CD14-positive monocyte (primary cell): ENCODE measurements around the gene PALS2. TPM values are rescaled to one million over a fixed set of nuclear protein-coding genes. Genes with fewer than 3 reads are reported as not detected.

Experiments
- DNase-seq, 3 donors: peaks; one replicate each; pipeline ENCODE4 v3.0.0-alpha.2; 2011 to 2022
- H2AFZ ChIP-seq: 2 replicates; pipeline ENCODE4 v1.6.0; 2012; ENCODE audit warnings: mild to moderate bottlenecking, low read depth, low read length, inconsistent platforms; ENCODE audit not compliant: insufficient read depth, poor library complexity, severe bottlenecking
- H3K27ac ChIP-seq, 2 donors: 1 replicate in 1 of 2; 2 replicates in 1 of 2; pipeline ENCODE4 v1.5.1; 2012 to 2013; ENCODE audit warnings: low read length in 2 of 2, control low read depth in 1 of 2, inconsistent platforms in 1 of 2, low read depth in 1 of 2, mild to moderate bottlenecking in 1 of 2
- H3K27me3 ChIP-seq, 2 donors: one replicate each; pipeline versions ENCODE4 v1.6.0 to v1.6.1; 2011 to 2013; ENCODE audit warnings: low read length in 2 of 2; ENCODE audit not compliant: control insufficient read depth in 2 of 2, insufficient read depth in 2 of 2
- H3K36me3 ChIP-seq, 2 donors: replicated peaks in 1 of 2; 1 replicate in 1 of 2; 2 replicates in 1 of 2; pipeline versions ENCODE4 v1.5.1 to v1.6.1; 2012 to 2013; ENCODE audit warnings: low read length in 2 of 2, control low read depth in 1 of 2, inconsistent platforms in 1 of 2, mild to moderate bottlenecking in 1 of 2; ENCODE audit not compliant: insufficient read depth in 2 of 2, control insufficient read depth in 1 of 2
- H3K4me1 ChIP-seq, 2 donors: 1 replicate in 1 of 2; 2 replicates in 1 of 2; pipeline versions ENCODE4 v1.5.1 to v1.6.1; 2012 to 2013; ENCODE audit warnings: low read length in 2 of 2, control low read depth in 1 of 2, inconsistent platforms in 1 of 2, mild to moderate bottlenecking in 1 of 2, moderate library complexity in 1 of 2; ENCODE audit not compliant: insufficient read depth in 2 of 2, control insufficient read depth in 1 of 2
- H3K4me2 ChIP-seq: replicated peaks from 2 replicates; pipeline ENCODE3; 2012; ENCODE audit warnings: low read length, moderate library complexity, mild to moderate bottlenecking; ENCODE audit not compliant: poor library complexity, severe bottlenecking; ENCODE audit errors: extremely low read depth
- H3K4me3 ChIP-seq, 3 experiments: fragments of 200-600 bp in 1 of 3; sonication (generic) in 1 of 3; replicated peaks in 1 of 3; 1 replicate in 2 of 3; 2 replicates in 1 of 3; pipeline ENCODE4 v1.5.1; 2011 to 2013; ENCODE audit warnings: low read length in 3 of 3, mild to moderate bottlenecking in 3 of 3, control low read depth in 2 of 3, low read depth in 2 of 3, inconsistent platforms in 1 of 3, moderate library complexity in 1 of 3
- H3K79me2 ChIP-seq: 2 replicates; pipeline ENCODE4 v1.6.0; 2012; ENCODE audit warnings: mild to moderate bottlenecking, control low read depth, inconsistent platforms, low read length, moderate library complexity; ENCODE audit not compliant: insufficient read depth
- H3K9ac ChIP-seq: 2 replicates; pipeline ENCODE4 v1.6.0; 2017; ENCODE audit warnings: low read length, mild to moderate bottlenecking; ENCODE audit not compliant: insufficient read depth, poor library complexity, severe bottlenecking
- H3K9me3 ChIP-seq, 2 donors: replicated peaks in 1 of 2; 1 replicate in 1 of 2; 2 replicates in 1 of 2; pipeline versions ENCODE4 v1.5.1 to v1.6.1; 2012 to 2013; ENCODE audit warnings: low read length in 2 of 2, control low read depth in 1 of 2; ENCODE audit not compliant: control insufficient read depth in 1 of 2, insufficient read depth in 1 of 2
- H4K20me1 ChIP-seq: 2 replicates; pipeline ENCODE4 v1.6.0; 2012; ENCODE audit warnings: mild to moderate bottlenecking, low read length, control low read depth, moderate library complexity; ENCODE audit not compliant: insufficient read depth
- H3K27ac Mint-ChIP-seq, 7 donors: one replicate each; pipeline ENCODE4 v1.8.0; 2020; ENCODE audit warnings: mild to moderate bottlenecking in 7 of 7, mixed read lengths in 7 of 7, moderate library complexity in 6 of 7, inconsistent platforms in 2 of 7
- H3K27me3 Mint-ChIP-seq, 3 donors: one replicate each; pipeline ENCODE4 v1.8.0; 2021 to 2022; ENCODE audit warnings: low read depth in 3 of 3, mild to moderate bottlenecking in 3 of 3, mixed read lengths in 3 of 3, moderate library complexity in 3 of 3, inconsistent platforms in 1 of 3
- H3K36me3 Mint-ChIP-seq, 2 donors: one replicate each; pipeline ENCODE4 v1.8.0; 2020; ENCODE audit warnings: mixed read lengths in 2 of 2, inconsistent platforms in 1 of 2, mild to moderate bottlenecking in 1 of 2
- H3K4me1 Mint-ChIP-seq: one replicate; pipeline ENCODE4 v1.8.0; 2020; ENCODE audit warnings: mild to moderate bottlenecking, mixed read lengths
- H3K4me3 Mint-ChIP-seq, 2 donors: one replicate each; pipeline ENCODE4 v1.8.0; 2020; ENCODE audit warnings: mild to moderate bottlenecking in 2 of 2, mixed read lengths in 2 of 2, moderate library complexity in 1 of 2
- H3K9me3 Mint-ChIP-seq, 7 donors: one replicate each; pipeline ENCODE4 v1.8.0; 2020 to 2022; ENCODE audit warnings: mixed read lengths in 7 of 7, mild to moderate bottlenecking in 6 of 7, moderate library complexity in 6 of 7, inconsistent platforms in 2 of 7
- WGBS: methylation state at CpG from one replicate; pipeline ENCODE4 v1.1.5; 2013; ENCODE audit warnings: missing lambda C conversion rate; ENCODE audit not compliant: insufficient coverage; 5-methylcytosine and 5-hydroxymethylcytosine counted together
- intact Hi-C, 2 donors: fragments of 100-400 bp; cut with micrococcal nuclease; formaldehyde crosslinking; loops; one replicate each; pipeline versions ENCODE4 v1.15.0 to v1.15.1; 2023
- polyA plus RNA-seq, 3 donors: library from polyadenylated mRNA; depleted of rRNA in 1 of 3; unstranded in 2 of 3; stranded (reverse) in 1 of 3; fragments of 300-500 nt in 2 of 3; fragments of >200 nt in 1 of 3; fragmentation: Illumina TruSeq in 2 of 3; gene quantifications; 1 replicate in 2 of 3; 2 replicates in 1 of 3; pipeline ENCODE4 v1.2.3, GENCODE V29; 2012 to 2021
- TF ChIP-seq, protein P1 (sequence below): fragments of 200-600 bp; IDR thresholded peaks from one replicate; pipeline ENCODE4 v1.8.0; 2022; ENCODE audit warnings: antibody characterized with exemption, mild to moderate bottlenecking

PALS2 gene
- polyA plus RNA-seq, 3 donors: 0.08 to 3.0 (median 2.8) TPM

DNA sequence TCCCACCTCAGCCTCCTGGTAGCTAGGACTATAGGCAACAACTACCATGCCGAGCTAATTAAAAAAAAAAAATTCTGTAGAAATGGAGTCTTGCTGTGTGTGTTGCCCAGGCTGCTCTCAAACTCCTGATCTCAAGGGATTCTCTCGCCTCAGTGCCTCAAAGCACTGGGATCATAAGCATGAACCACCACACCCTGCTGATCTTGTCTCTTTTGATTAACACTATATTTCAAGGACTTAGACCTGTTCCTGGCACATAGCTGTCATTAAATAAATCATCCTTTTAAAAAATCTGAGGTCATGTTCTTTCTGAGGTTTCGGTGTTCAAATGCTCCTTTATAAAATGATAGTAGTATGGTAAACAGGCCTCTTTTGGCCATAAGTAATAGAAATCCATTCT lies 4.8 kb downstream of the PALS2 start:
- intact Hi-C loops: no loop called here

DNA sequence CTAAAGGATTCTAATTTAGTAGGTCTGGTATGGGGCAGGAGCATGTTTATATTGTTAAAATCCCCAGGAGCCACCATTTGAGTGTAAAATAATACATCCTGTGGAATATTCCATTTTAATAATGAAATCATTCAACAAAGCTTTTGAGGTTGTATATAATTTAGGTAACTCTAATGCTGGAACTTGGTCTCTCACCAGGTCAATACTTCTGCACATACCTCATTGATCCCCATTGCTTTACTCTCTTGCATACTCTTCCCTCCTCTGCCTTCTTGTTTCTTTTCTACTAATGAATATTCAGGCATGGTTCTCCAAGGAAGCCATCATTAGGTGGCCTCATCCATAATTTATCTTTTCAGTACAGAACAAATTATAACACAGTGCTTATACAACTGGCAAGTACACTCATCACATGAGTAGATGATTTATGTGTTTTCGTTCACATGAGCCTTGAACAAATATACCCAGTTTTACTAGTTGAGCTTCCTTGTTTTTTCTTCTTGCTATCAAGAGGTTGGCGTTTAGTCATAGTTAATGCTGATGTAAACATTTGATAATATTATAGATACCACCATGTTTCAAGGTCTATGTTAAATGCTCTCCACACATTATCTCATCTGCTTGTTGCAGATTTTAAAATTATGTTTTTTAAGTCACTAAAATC lies 7.2 kb downstream of the PALS2 start:
- H3K9me3 Mint-ChIP-seq: peaks cover 0 to 2% (median 0%) of the 10 kb centered on the region in 7 donors
- H3K4me2 ChIP-seq: no peak overlapping the region
- H2AFZ ChIP-seq: no peak overlapping the region
- H3K9me3 ChIP-seq: no peaks in the 10 kb centered on the region
- H3K4me3 Mint-ChIP-seq: no peak overlapping the region
- H3K4me3 ChIP-seq: no peak overlapping the region
- H3K4me1 Mint-ChIP-seq: peaks cover 6% of the 10 kb centered on the region
- no peak overlapping the region for H3K9ac ChIP-seq
- no peaks in the 10 kb centered on the region for H3K36me3 ChIP-seq
- peaks cover 0 to 3% (median 1%) of the 10 kb centered on the region in 3 donors for H3K27me3 Mint-ChIP-seq
- no peaks in the 10 kb centered on the region for H3K27me3 ChIP-seq
- H3K27ac Mint-ChIP-seq: no peak overlapping the region
- no peaks in the 10 kb centered on the region for H4K20me1 ChIP-seq
- H3K79me2 ChIP-seq: no peaks in the 10 kb centered on the region
- no peak for DNase-seq
- no peaks in the 10 kb centered on the region for H3K36me3 Mint-ChIP-seq
- intact Hi-C loops: no loop called here
- H3K4me1 ChIP-seq: no peaks in the 10 kb centered on the region
- WGBS: no CpG with 5 or more reads among the region's 2 CpGs
- H3K27ac ChIP-seq: no peak overlapping the region
- TF ChIP-seq, protein P1, sequence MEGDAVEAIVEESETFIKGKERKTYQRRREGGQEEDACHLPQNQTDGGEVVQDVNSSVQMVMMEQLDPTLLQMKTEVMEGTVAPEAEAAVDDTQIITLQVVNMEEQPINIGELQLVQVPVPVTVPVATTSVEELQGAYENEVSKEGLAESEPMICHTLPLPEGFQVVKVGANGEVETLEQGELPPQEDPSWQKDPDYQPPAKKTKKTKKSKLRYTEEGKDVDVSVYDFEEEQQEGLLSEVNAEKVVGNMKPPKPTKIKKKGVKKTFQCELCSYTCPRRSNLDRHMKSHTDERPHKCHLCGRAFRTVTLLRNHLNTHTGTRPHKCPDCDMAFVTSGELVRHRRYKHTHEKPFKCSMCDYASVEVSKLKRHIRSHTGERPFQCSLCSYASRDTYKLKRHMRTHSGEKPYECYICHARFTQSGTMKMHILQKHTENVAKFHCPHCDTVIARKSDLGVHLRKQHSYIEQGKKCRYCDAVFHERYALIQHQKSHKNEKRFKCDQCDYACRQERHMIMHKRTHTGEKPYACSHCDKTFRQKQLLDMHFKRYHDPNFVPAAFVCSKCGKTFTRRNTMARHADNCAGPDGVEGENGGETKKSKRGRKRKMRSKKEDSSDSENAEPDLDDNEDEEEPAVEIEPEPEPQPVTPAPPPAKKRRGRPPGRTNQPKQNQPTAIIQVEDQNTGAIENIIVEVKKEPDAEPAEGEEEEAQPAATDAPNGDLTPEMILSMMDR: no peak

More for the DNA sequence above, 4.8 kb downstream of the PALS2 start:
- no peak overlapping the region for H3K4me2 ChIP-seq
- no peak overlapping the region for H3K9ac ChIP-seq
- WGBS: 100% methylated on average over 1 of the region's 3 CpGs
- H3K36me3 Mint-ChIP-seq: peaks cover 0 to 6% of the 10 kb centered on the region in 2 donors
- peaks cover 6 to 12% of the 10 kb centered on the region in 2 donors for H3K4me1 ChIP-seq
- H4K20me1 ChIP-seq: no peaks in the 10 kb centered on the region
- no peak overlapping the region for H3K27ac Mint-ChIP-seq
- no peak for DNase-seq
- H2AFZ ChIP-seq: no peak overlapping the region
- no peaks in the 10 kb centered on the region for H3K9me3 ChIP-seq
- H3K9me3 Mint-ChIP-seq: peaks cover 0 to 4% (median 0%) of the 10 kb centered on the region in 7 donors
- H3K4me3 ChIP-seq: no peak overlapping the region
- H3K27ac ChIP-seq: no peak overlapping the region
- no peaks in the 10 kb centered on the region for H3K79me2 ChIP-seq
- peaks cover 7 to 13% of the 10 kb centered on the region in 2 donors for H3K27me3 ChIP-seq
- H3K27me3 Mint-ChIP-seq: peaks cover 6 to 17% (median 14%) of the 10 kb centered on the region in 3 donors
- no peak overlapping the region for H3K4me3 Mint-ChIP-seq
- peaks cover 14% of the 10 kb centered on the region for H3K4me1 Mint-ChIP-seq
- H3K36me3 ChIP-seq: no peaks in the 10 kb centered on the region
- TF ChIP-seq, protein P1: no peak
